ENCODE data around the gene BPI.
A peak's percentile ranks its signal among the peaks of the same experiment; 100 is the strongest.

BPI gene

GRCh38 chr20:38260025-38260377 lies 44.0 kb upstream of the BPI start:
- no peak for TF ChIP-seq CTCF (IDR thresholded peaks at IDR 0.05; ENCODE audit: insufficient read depth, low read length, missing control alignments)
- DNase-seq (ENCODE audit: low read depth, low spot score), result no peak
- ChIA-PET POLR2A (interaction anchor here (1.3 kb wide), 1 partner anchor 16 kb away, joined by 4 read pairs; no protein-coding TSS in a partner anchor), CTCF (interaction anchor here (0.9 to 1.2 kb wide), 2 partner anchors 29 to 39 kb away, joined by 4 to 8 read pairs; no protein-coding TSS in a partner anchor)
- peak overlapping the region; percentile 47 for H3K4me3 ChIP-seq (ENCODE audit: low read depth, low read length)

GRCh38 chr20:38260378-38261053 lies 43.4 kb upstream of the BPI start, which contains the start of gene KIAA1755:
TSS of gene KIAA1755 (minus strand) at chr20:38260735. CDS start at chr20:38260500, 235 bp downstream.
- ChIA-PET CTCF (interaction anchor here (1.2 kb wide), 1 partner anchor 30 kb away, joined by 8 read pairs; no protein-coding TSS in a partner anchor), POLR2A (no interaction called here)
- no peak for TF ChIP-seq CTCF (IDR thresholded peaks at IDR 0.05; ENCODE audit: insufficient read depth, low read length, missing control alignments)
- peak within 1 kb of the TSS; percentile 47 for H3K4me3 ChIP-seq (ENCODE audit: low read depth, low read length)
- DNase-seq (ENCODE audit: low read depth, low spot score), result no peak

GRCh38 chr20:38261054-38261390 lies 42.9 kb upstream of the BPI start:
- ChIA-PET CTCF (no interaction called here), POLR2A (no interaction called here)
- no peak for DNase-seq (ENCODE audit: low read depth, low spot score)
- no peak for TF ChIP-seq CTCF (IDR thresholded peaks at IDR 0.05; ENCODE audit: insufficient read depth, low read length, missing control alignments)
- peak overlapping the region; percentile 40 for H3K4me3 ChIP-seq (ENCODE audit: low read depth, low read length)

- no peak overlapping the region for H3K4me3 ChIP-seq (ENCODE audit: low read depth, low read length)
- TF ChIP-seq CTCF (IDR thresholded peaks at IDR 0.05; ENCODE audit: insufficient read depth, low read length, missing control alignments), result no peak
- POLR2A ChIA-PET, result no interaction called here
- DNase-seq (ENCODE audit: low read depth, low spot score), result no peak
- CTCF ChIA-PET, result interaction anchor here (1.3 to 1.6 kb wide), 2 partner anchors 10 kb away, joined by 4 read pairs; no protein-coding TSS in a partner anchor
These were observed 41.0 kb upstream of the BPI start for GRCh38 chr20:38262931-38263330.

- no peak for DNase-seq (ENCODE audit: low read depth, low spot score)
- no peak overlapping the region for H3K4me3 ChIP-seq (ENCODE audit: low read depth, low read length)
- no peak for TF ChIP-seq CTCF (IDR thresholded peaks at IDR 0.05; ENCODE audit: insufficient read depth, low read length, missing control alignments)
- ChIA-PET CTCF (no interaction called here), POLR2A (no interaction called here)
These were observed 37.5 kb upstream of the BPI start for GRCh38 chr20:38266426-38266825.

GRCh38 chr20:38267296-38267695 lies 36.7 kb upstream of the BPI start:
- DNase-seq (ENCODE audit: low read depth, low spot score), result no peak
- CTCF ChIA-PET, result no interaction called here
- TF ChIP-seq CTCF (IDR thresholded peaks at IDR 0.05; ENCODE audit: insufficient read depth, low read length, missing control alignments), result no peak
- POLR2A ChIA-PET, result no interaction called here
- H3K4me3 ChIP-seq (ENCODE audit: low read depth, low read length), result no peak overlapping the region
